ENCODE measurements around the gene OR52H1.
A peak's percentile ranks its signal among the peaks of the same experiment; 100 is the strongest.
"Not testable (repeated sequence)": the region's sequence is repeated elsewhere in the genome, so short reads cannot be mapped to it uniquely, and the experiment has no call there.

Gene OR52H1

DNA sequence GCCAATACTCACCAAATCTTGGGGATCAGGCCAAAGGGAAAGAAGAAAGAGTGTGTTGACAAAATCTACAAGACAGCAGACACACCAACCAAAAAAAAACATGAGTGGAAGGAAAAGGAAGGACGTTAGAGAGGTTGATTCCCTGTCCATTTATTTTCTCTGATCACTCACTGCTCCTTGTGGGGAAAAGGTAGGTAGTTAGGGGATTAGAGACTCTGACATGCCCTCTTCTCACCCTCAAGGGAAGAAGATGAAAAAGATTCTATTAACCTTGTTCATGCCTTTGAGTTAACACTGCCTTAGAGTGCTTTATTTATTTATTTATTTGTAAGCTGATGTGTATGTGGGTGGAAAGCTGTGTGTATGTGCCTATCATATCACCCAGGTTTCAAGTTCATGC, at the start of gene OR52H1:
OR52H1 (minus strand) TSS at position 101 of the 400 bp plus-strand sequence. CDS start 3,035 bp downstream, outside the sequence.
- no peak for DNase-seq (ENCODE audit: low spot score)

DNA sequence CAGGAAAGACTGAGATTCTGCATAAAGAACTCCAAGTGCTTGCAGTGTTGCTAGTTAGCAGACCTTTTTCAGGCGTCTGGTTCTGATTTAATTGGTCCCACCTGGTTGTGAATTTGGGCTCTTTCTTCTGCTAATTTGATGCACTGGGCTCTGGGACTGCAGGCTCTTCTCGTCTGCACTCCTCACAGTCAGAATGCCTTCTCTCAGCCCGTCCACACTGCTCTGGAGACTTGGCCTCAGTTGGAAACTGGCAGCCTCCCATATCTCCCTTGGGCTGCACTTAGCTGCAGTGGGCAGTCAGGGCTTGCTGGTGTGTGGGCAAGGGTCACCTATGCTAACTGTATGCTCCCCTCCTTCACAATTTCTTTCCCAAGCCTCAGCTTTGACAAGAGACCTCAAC, 49.6 kb upstream of the OR52H1 start:
- DNase-seq (ENCODE audit: low spot score), result no peak

GRCh38 chr11:5596607-5597201, 48.4 kb upstream of the OR52H1 start, which contains the start of gene TRIM6:
TRIM6 (plus strand) TSS chr11:5596637; CDS start chr11:5596898, 261 bp downstream.
- DNase-seq (ENCODE audit: low spot score), result peak; percentile 3

GRCh38 chr11:5593146-5593545, 44.8 kb upstream of the OR52H1 start:
- DNase-seq (ENCODE audit: low spot score), result no peak

DNA sequence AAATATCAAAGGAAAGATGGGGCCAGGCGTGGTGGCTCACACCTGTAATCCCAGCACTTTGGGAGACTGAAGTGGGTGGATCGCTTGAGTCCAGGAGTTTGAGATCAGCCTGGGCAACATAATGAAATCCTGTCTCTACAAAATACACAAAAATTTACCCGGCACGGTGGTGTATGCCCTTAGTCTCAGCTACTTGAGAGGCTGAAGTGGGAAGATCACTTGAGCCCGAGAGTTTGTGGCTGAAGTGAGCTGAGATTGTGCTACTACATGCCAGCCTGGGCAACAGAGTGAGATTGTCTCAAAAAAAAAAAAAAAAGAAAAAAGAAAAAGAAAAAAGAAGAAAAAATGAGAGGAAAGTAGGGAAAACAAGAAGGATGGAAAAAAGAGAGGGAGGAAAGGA, 44.3 kb upstream of the OR52H1 start:
- no peak for DNase-seq (ENCODE audit: low spot score)

- DNase-seq (ENCODE audit: low spot score), result no peak
These were observed 43.3 kb upstream of the OR52H1 start for GRCh38 chr11:5591613-5592012.

DNA sequence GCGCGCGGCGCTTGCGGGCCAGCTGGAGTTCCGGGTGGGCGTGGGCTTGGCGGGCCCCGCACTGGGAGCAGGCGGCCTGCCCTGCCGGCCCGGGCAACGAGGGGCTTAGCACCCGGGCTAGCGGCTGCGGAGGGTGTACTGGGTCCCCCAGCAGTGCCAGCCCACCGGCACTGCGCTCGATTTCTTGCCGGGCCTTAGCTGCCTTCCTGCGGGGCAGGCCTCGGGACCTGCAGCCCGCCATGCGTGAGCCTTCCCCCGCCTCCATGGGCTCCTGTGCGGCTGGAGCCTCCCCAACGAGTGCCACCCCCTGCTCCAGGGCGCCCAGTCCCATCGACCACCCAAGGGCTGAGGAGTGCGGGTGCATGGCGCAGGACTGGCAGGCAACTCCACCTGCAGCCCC, 41.6 kb upstream of the OR52H1 start:
- not testable (repeated sequence) for DNase-seq (ENCODE audit: low spot score)

GRCh38 chr11:5584458-5584857, 36.1 kb upstream of the OR52H1 start:
- DNase-seq (ENCODE audit: low spot score), result not testable (repeated sequence)

DNA sequence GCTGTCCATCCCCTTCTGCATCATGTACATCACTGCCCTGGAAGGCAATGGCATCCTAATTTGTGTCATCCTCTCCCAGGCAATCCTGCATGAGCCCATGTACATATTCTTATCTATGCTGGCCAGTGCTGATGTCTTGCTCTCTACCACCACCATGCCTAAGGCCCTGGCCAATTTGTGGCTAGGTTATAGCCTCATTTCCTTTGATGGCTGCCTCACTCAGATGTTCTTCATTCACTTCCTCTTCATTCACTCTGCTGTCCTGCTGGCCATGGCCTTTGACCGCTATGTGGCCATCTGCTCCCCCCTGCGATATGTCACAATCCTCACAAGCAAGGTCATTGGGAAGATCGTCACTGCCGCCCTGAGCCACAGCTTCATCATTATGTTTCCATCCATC, 32.7 kb upstream of the OR52H1 start:
- DNase-seq (ENCODE audit: low spot score), result no peak

DNA sequence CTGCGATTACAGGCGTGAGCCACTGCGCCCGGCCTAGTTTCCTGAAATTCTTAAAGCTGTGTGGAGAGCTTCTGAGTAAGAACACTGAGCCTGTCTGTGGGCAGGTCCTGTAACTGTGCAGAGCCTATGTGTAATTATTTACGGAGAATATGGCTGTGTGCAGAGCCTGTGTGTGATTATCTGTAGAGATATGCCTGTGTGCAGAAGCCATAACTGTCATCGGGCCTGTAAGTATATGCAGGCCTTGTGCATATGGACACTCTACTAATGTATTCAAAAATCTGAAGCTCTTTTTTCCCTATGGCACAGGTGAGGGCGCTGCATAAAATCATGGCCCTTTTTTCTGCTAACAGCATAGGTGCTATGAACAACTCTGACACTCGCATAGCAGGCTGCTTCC, 32.2 kb upstream of the OR52H1 start, which contains the start of gene OR52B6:
OR52B6 (plus strand) TSS at position 301 of the 400 bp plus-strand sequence; CDS start at position 301, 0 bp downstream.
- no peak for DNase-seq (ENCODE audit: low spot score)

DNA sequence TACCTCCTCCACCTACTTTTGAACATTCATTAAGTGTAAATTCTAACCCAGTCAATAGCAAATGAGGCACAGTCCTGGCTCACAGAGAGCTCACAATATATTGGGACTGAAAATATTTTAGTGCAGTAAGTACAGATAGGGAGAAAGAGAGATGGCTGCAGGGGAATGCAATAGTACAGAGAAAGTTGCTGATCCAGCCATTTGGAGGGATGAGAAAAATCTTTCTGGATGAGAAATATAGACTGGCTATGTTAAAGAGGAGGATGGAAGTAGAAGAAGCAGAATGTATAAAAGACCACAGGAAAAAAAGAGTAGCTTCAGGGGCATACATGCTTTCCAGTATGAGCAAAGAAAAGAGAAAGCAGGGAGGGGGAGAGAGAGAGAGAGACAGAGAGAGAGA, 28.8 kb upstream of the OR52H1 start:
- DNase-seq (ENCODE audit: low spot score), result no peak

DNA sequence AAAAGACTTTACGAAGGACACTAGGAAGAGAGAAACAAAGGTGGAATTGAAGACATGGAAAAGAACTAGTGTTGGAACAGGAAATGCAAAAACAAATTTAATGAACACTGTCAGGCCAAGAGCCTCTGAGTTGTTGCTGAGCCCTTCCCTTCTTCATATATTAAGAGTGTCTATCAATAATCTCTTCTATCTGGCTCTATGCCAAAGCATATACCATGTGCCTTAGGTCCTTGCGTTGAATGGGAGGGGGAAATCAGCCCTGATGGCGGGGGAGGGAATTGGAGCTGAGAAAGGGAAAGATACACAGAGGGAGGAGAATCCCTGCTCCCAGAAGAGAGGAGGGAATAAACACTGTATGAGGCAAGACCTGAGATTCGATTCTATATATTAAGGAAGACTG, 26.8 kb upstream of the OR52H1 start:
- DNase-seq (ENCODE audit: low spot score), result no peak

- DNase-seq (ENCODE audit: low spot score), result no peak
These were observed 26.3 kb upstream of the OR52H1 start for GRCh38 chr11:5574654-5575053.

GRCh38 chr11:5564259-5565019, 16.1 kb upstream of the OR52H1 start:
- no peak for DNase-seq (ENCODE audit: low spot score)

DNA sequence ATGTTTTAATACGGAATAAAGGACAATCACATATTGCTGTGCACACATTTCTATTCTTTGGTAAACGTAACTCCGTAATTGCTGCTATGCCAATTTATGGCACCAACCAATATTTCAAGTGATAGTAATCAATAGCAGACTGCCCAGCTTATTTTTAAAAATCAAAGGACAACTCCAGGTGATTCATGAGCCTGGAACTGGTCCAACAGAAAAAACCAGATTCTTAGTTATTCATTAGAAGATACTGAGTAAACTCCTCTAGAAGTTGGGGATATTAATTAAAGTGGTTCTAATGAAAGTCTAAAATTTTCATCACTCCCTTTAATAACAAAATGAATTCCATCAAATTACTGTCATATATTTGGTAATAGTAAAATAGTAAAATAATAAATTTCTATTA, 9.4 kb upstream of the OR52H1 start:
- DNase-seq (ENCODE audit: low spot score), result no peak

GRCh38 chr11:5556596-5557188, 8.4 kb upstream of the OR52H1 start:
- no peak for DNase-seq (ENCODE audit: low spot score)

DNA sequence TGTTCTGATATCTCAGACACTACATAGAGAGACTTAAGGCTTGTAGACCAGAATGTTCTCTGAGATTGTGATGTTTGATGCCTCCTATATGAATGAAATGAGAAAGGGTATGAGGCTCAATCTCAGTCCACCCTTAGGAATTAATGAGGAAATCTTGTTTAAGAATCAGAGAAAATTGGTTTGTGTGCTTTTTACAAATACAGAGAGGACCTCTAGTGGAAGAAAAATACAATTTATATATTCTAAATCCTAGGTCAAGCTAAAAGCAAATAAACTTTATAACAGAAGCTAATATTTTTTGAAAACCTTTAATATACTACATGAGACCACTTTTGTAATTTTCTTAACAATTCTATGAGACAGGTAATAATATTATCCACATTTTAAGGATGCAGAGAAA, 5.0 kb upstream of the OR52H1 start:
- no peak for DNase-seq (ENCODE audit: low spot score)

- no peak for DNase-seq (ENCODE audit: low spot score)
These were observed 2.2 kb upstream of the OR52H1 start for GRCh38 chr11:5550440-5551095.

DNA sequence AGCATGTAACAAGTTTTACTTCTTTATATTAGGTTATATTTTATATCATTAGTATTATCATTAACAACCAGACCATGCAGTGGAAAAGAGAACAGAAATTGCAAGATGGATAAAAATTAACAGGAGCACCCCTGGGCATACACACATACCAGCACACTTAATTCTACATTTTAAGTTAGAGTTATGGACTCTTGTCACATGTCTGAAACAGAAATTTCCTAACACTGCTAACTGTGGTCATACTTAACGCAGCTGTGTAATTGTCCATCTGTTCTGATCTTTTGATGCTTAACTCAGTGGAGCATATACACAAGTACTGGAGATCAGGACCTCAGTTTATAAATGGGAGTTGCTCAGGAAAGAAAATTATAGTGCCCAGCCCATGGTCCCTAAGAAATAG, 358 bp downstream of the OR52H1 start:
- DNase-seq (ENCODE audit: low spot score), result no peak

DNA sequence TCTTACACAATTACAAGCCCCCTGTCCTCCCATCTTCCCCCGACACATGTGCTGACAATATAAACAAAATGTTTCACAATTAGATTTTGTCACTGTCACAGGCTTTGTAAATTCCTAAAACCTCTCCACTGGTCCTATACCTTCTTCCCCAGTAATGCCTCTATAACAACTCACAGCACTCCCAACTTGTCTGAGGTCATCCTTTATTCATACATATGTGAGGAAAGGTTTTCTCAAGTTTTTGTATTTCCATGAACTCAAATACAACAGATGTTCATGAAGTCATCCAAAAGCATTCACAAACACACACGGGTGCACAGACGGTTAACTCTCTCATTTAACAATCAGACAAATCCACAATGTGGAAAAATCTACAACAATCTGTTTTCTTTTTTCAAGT, 1.9 kb downstream of the OR52H1 start:
- no peak for DNase-seq (ENCODE audit: low spot score)

- DNase-seq (ENCODE audit: low spot score), result no peak
These were observed 6.9 kb downstream of the OR52H1 start for GRCh38 chr11:5541427-5541826.

DNA sequence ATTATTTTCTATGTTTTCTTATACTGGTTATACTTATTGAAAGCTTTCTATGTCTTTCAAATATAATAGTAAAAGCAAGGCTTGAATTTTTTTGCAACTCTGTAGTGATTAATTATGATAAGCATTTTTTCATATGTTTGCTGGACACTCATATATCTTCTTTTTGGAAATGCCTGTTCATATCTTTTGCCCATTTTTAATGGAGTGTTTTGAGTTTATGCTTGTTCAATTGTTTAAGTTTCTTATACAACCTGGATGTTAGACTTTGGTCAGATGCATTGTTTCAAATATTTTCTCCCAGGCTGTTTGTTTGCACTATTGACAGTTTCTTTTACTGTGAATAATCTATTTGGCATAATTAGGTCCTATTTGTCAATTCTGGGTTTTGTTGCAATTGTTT, 11.9 kb downstream of the OR52H1 start:
- no peak for DNase-seq (ENCODE audit: low spot score)

DNA sequence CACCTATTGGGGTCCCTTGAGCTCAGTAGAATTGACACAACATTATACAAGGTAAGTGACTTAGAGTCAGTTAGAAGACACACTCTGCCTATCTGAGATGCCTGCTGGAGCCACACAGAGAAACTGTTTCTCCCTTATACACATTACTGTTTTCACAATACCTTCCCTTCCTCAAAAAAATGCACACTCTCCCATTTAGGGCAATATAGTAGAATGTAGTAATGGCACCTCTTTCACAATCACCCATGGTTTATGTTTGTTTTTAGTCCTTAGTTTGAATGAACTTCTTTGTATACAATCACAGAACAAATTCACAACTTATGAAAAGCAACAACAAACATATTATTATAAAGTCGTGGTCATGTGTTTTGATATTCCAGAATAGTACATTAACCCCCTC, 14.3 kb downstream of the OR52H1 start:
- no peak for DNase-seq (ENCODE audit: low spot score)
